ENCODE data around the gene SLC6A17.

SLC6A17 gene

DNA sequence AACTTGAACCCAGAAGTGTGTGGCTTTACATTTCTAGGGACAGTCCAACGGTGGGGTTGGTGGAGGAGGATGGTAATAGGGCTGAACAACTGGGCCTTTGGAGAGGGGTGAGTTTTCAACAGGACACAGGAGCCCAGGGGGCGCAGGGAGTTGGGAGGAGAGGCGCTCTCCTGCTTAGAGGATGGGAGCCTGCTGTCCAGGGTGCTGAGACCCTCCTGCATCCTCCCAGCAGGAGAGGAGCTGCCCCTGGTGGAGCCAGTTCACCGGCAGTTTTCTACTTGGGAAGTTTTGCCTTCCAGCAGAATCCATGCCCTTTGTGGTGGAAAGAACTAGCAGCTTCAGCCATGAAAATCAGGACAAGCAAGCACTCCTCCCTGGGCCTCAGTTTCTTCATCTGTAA, 68.4 kb downstream of the SLC6A17 start:
- DNase-seq (ENCODE audit: low read depth, low spot score), result no peak

DNA sequence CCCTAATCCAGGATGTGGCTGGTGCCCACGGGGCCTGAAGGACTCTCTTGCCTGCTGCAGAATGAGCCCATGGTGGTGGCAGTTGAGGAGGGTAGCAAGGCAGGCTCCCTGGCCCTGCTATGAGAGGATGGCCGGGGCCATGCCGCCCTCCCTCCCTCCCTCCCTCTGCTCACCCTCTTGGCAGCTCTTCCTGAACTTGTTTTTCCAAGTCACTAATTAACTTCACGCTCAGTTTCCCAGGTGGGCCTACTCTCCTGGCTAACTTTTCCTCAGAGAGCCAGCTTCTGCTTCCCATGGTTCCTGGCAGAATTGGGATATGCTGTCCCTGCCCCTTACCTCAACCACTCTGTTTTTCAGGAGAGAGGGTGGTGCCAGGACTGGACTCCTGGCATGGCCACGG, 70.0 kb downstream of the SLC6A17 start:
- DNase-seq (ENCODE audit: low read depth, low spot score), result no peak

DNA sequence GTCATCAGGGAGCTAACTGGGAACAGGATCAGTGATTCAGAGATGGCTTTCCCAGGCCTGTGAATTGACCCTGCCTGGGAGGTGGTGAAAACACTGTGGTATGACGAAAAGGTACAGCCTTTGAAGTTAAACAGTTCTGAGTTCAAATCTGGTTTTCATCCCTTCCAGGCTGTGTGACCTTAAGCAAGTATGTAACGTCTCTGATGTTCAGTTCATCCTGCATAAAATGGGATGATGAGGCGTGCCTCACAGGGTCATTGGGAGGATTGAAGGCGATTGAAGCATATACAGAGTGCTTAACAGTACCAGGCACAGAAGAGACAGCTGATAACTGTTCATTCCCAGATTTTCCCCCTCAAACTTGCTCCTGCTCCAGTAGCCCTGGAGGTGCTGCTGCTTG, 70.8 kb downstream of the SLC6A17 start:
- DNase-seq (ENCODE audit: low read depth, low spot score), result no peak

GRCh38 chr1:110223127-110223526, 72.8 kb downstream of the SLC6A17 start:
- no peak for DNase-seq (ENCODE audit: low read depth, low spot score)

DNA sequence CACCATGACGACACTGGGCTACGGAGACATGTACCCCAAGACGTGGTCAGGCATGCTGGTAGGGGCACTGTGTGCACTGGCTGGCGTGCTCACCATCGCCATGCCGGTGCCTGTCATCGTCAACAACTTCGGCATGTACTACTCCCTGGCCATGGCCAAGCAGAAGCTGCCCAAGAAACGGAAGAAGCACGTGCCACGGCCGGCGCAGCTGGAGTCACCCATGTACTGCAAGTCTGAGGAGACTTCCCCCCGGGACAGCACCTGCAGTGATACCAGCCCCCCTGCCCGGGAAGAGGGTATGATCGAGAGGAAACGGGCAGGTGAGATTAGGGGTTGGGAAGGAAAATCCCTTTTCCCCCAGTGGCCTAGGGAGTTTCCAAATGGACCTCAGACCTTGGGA, 73.3 kb downstream of the SLC6A17 start:
- DNase-seq (ENCODE audit: low read depth, low spot score), result no peak

- DNase-seq (ENCODE audit: low read depth, low spot score), result no peak
These were observed 74.1 kb downstream of the SLC6A17 start for GRCh38 chr1:110224240-110224995.

DNA sequence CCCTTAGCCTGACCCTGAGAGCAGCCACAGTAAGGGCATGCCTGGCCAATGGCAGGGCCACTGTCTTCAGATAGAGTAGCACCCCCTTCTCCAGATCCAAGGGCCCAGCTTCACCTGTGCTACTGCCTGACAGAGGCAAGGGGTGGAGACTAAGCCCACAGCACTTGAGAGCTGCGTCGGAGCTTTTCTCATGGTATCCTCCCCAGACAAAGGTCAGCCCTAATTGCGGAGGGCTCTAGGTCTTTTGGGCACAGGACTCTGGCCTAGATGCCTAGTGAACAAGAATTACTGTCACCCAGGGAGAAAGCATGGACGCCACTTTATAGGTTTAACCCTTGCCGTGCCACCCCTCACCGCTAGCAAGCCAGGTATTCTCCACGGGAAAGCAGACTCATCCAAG, 74.9 kb downstream of the SLC6A17 start:
- no peak for DNase-seq (ENCODE audit: low read depth, low spot score)

DNA sequence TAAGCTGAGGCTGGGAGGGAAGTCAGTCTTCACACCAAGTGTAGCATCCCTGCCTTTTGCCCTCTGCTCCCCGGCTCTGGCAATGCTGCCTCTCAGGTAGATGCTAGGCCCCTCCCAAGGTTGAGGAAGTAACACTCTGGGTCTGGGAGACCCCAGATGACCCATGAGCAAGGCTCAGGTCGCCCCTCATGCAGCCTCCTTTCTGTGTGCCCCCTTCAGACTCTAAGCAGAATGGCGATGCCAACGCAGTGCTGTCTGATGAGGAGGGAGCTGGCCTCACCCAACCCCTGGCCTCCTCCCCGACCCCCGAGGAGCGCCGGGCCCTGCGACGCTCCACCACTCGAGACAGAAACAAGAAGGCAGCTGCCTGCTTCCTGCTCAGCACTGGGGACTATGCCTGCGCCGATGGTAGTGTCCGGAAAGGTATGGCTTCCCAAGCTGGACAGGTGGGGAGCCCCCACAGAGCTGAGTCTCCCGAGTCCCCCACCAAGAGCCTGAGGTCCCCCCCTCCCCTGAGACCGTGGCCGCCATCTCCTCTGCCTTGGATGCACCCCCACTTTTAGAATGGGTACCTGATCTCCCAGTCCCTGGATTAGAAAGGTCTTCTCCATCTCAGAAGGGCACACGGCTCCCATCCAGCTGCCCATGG, 75.6 kb downstream of the SLC6A17 start:
- no peak for DNase-seq (ENCODE audit: low read depth, low spot score)

- no peak for DNase-seq (ENCODE audit: low read depth, low spot score)
These were observed 77.5 kb downstream of the SLC6A17 start for GRCh38 chr1:110227774-110228173.

- DNase-seq (ENCODE audit: low read depth, low spot score), result no peak
These were observed 78.1 kb downstream of the SLC6A17 start for GRCh38 chr1:110228381-110228780.

DNA sequence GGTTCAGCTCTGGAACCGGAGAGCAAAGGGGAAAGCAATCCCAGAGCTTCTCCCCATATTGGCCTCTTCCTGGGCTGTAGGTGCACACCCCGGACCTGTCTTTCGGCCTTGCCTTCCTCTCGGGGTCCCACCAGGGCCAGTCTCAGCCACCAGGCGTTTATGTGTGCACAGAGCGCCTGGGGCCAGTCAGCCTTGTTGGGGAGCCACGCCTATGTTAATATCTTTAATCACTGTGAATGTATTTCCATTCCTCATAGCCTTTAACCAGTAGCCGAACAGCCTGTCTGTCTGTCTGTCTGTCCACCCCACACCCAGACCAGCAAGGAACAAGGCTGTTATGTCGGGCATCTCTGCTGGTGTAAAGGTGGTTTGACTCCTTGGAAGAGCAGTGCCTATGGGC, 78.6 kb downstream of the SLC6A17 start:
- DNase-seq (ENCODE audit: low read depth, low spot score), result no peak

GRCh38 chr1:110229348-110230001, 79.2 kb downstream of the SLC6A17 start:
- DNase-seq (ENCODE audit: low read depth, low spot score), result no peak

DNA sequence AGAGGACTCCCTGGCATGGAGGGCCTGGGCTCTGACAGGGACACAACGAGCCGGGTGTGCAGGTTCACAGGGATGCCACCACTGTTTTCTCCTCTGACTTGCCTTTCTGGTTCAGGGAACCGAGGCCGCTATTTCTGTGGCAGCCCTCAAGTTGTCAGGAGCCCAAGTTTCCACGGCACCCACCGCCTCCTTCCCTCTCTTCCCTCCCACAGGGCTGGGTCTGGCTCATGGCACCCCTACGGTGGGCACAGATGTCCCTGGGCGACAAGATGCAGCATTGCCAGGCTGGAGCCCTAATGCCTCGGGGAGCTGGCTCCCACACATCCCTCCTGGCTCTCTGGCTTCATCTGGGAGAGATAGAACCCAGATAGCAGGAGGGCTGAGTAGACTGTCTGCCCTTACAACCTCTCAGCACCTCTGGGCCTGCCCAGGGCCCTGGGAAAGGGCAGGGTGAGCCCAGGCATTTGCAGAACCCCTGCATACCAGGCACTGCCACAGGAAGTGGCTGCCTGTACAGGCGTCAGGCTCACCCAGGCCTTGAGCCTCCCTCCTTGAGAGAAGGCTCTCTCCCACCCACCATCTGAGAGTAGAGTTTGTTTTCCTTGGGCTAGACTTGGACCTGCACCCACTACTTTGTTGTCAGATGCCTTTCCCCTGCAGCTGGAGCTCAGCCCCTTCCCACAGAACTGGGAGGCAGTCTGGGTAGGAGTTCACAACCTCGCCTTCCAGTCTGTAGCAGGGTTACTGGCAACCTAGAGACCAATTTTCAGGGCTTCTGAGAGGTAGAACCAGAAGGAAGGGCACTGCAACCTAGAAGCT, 80.3 kb downstream of the SLC6A17 start:
- no peak for DNase-seq (ENCODE audit: low read depth, low spot score)

- no peak for DNase-seq (ENCODE audit: low read depth, low spot score)
These were observed 83.6 kb downstream of the SLC6A17 start for GRCh38 chr1:110233861-110234260.

GRCh38 chr1:110234691-110235090, 84.4 kb downstream of the SLC6A17 start:
- no peak for DNase-seq (ENCODE audit: low read depth, low spot score)

- DNase-seq (ENCODE audit: low read depth, low spot score), result no peak
These were observed 85.0 kb downstream of the SLC6A17 start for GRCh38 chr1:110235181-110235833.

- no peak for DNase-seq (ENCODE audit: low read depth, low spot score)
These were observed 85.8 kb downstream of the SLC6A17 start for GRCh38 chr1:110235834-110236682.

DNA sequence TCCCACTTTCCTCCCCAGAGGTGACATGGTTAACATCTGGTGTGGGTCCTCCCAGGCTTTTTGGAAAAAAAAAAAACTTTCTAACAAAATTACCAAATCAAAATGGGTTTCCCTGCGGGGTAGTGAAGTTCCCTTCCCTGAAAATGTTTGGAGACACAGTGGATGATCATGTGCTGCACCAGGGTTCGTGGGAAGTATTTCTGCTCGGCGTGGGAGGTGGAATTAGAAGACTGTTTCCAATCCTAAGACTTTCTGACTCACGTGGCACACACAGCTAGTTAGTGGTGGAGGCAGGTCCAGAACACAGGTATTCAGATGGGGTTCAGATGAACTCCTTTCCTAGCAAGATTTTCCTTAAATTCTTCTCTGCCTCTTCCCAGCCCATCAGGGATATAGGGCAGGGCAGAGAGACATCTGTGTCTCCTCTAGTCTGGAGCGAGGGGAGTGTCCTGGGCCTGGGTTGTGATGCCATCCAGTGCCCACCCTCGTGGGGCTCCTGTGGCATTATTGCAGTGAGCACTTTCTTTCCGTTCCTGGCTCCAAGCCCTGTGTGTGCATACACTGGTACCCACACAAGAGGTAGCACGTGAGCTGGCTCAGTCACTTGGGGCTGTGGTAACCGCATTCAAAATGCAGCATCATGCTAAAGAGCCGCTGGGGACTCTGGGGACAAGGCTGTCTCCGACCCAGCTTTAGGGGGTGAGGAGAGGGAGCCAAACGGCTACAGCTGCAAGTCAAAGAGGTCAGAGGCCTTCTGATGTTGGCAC, 87.3 kb downstream of the SLC6A17 start:
- no peak for DNase-seq (ENCODE audit: low read depth, low spot score)

Data from brain pericyte (primary cell).